HepG2 (cell line): ENCODE results near the gene CNMD. TPM values are rescaled to one million over a fixed set of nuclear protein-coding genes. Genes with fewer than 3 reads are reported as not detected.

Experiments
- ATAC-seq: fragments of 200-7000 bp; cut with Tn5 transposase; 3 replicates; pipeline ENCODE4 v1.9.1; 2020; ENCODE audit warnings: mild to moderate bottlenecking, moderate library complexity
- BruUV-seq: library from RNA; stranded (reverse); fragments of 400-500 nt; replicated peaks from 2 replicates; lab custom pipeline; 2021; lab: Mats Ljungman, UMichigan
- CTCF ChIA-PET: fragments of 300-600 bp; formaldehyde crosslinking; extraction: SDS; loops from one replicate; lab custom pipeline; 2021; ENCODE audit warnings: low total read pairs, inconsistent platforms, low intra/inter-chr PET ratio; lab: Yijun Ruan, JAX
- POLR2A ChIA-PET: fragments of 350-600 bp; sonication (Branson Sonifier 250); formaldehyde crosslinking; loops from one replicate; lab custom pipeline; 2020; ENCODE audit warnings: antibody characterized with exemption, inconsistent platforms; lab: Yijun Ruan, JAX
- DNase-seq: peaks from one replicate; pipeline ENCODE4 v3.0.0-alpha.2; 2015; ENCODE audit warnings: low spot score
- FAIRE-seq: peaks from 3 replicates; lab custom pipeline; 2011; peaks lifted over from hg19 to GRCh38; lab: Jason Lieb, UNC
- H2AFZ ChIP-seq: one replicate; pipeline ENCODE4 v1.6.1; 2011; ENCODE audit warnings: low read length, inconsistent platforms
- H3K27ac ChIP-seq: fragments of 300-600 bp; 3 replicates; pipeline ENCODE4 v1.8.0; 2011; ENCODE audit warnings: mixed run types, mild to moderate bottlenecking, mixed read lengths, low read length, inconsistent platforms; ENCODE audit not compliant: insufficient read depth; ENCODE audit errors: extremely low read length
- H3K27me3 ChIP-seq, 2 experiments: fragments of 200-600 bp in 1 of 2; 2 replicates in 1 of 2; 3 replicates in 1 of 2; pipeline versions ENCODE4 v1.6.0 to v1.8.0; 2011; ENCODE audit warnings: low read length in 2 of 2, mild to moderate bottlenecking in 2 of 2, moderate library complexity in 2 of 2, inconsistent platforms in 1 of 2; ENCODE audit not compliant: insufficient read depth in 2 of 2, control insufficient read depth in 1 of 2
- H3K36me3 ChIP-seq, 2 experiments: fragments of 200-600 bp in 1 of 2; replicated peaks in 1 of 2; 2 replicates in 1 of 2; 3 replicates in 1 of 2; pipeline versions ENCODE4 v1.5.1 to v1.8.0; 2011; ENCODE audit warnings: low read length in 2 of 2, inconsistent platforms in 1 of 2; ENCODE audit not compliant: insufficient read depth in 2 of 2, control insufficient read depth in 1 of 2
- H3K4me1 ChIP-seq: 2 replicates; pipeline ENCODE4 v1.5.1; 2012; ENCODE audit warnings: low read length, inconsistent platforms; ENCODE audit not compliant: insufficient read depth
- H3K4me2 ChIP-seq: 2 replicates; pipeline ENCODE4 v1.6.0; 2011; ENCODE audit warnings: low read depth, low read length, inconsistent platforms
- H3K4me3 ChIP-seq, 3 experiments: fragments of 200-600 bp in 1 of 3; sonication (generic), shearing (Covaris generic) in 1 of 3; replicated peaks in 1 of 3; 2 replicates each; pipeline ENCODE4 v1.5.1; 2011 to 2016; ENCODE audit warnings: low read length in 3 of 3, inconsistent platforms in 2 of 3, low read depth in 2 of 3, mild to moderate bottlenecking in 2 of 3, control low read depth in 1 of 3, mixed read lengths in 1 of 3; ENCODE audit not compliant: insufficient read depth in 1 of 3
- H3K79me2 ChIP-seq: one replicate; pipeline ENCODE4 v1.6.1; 2011; ENCODE audit warnings: low read length, inconsistent platforms; ENCODE audit not compliant: insufficient read depth
- H3K9ac ChIP-seq: 2 replicates; pipeline ENCODE4 v1.6.0; 2011; ENCODE audit warnings: mild to moderate bottlenecking, low read depth, low read length, inconsistent platforms; ENCODE audit not compliant: insufficient read depth
- H3K9me3 ChIP-seq: 2 replicates; pipeline ENCODE4 v1.5.1; 2012; ENCODE audit warnings: mild to moderate bottlenecking, low read length
- H4K20me1 ChIP-seq: 2 replicates; pipeline ENCODE4 v1.6.0; 2011; ENCODE audit warnings: inconsistent platforms, mild to moderate bottlenecking, low read length, moderate library complexity; ENCODE audit not compliant: insufficient read depth
- BHLHE40 ChIP-seq: IDR thresholded peaks from 2 replicates; pipeline ENCODE4 v1.6.1; 2011; ENCODE audit warnings: low read length, improper control_type of control experiment
- CENPX ChIP-seq: sonication (generic); formaldehyde crosslinking; IDR thresholded peaks from 2 replicates; pipeline ENCODE4 v1.9.0; 2021; ENCODE audit warnings: mild to moderate bottlenecking, missing genetic modification reagents, moderate library complexity
- CSRNP2 ChIP-seq: sonication (generic); formaldehyde crosslinking; conservative IDR thresholded peaks from 2 replicates; pipeline ENCODE4 v1.8.0; 2022; ENCODE audit warnings: low read depth, missing genetic modification reagents
- GFI1 ChIP-seq: sonication (generic); formaldehyde crosslinking; IDR thresholded peaks from 2 replicates; pipeline ENCODE4 v1.5.0; 2020; ENCODE audit warnings: missing genetic modification reagents, mild to moderate bottlenecking, borderline replicate concordance
- MAFG ChIP-seq: sonication (generic); formaldehyde crosslinking; IDR thresholded peaks from 2 replicates; pipeline ENCODE4 v1.5.1; 2020; ENCODE audit warnings: mild to moderate bottlenecking, missing genetic modification reagents
- MTA3 ChIP-seq: sonication (generic); formaldehyde crosslinking; IDR thresholded peaks from 2 replicates; pipeline ENCODE4 v1.4.0; 2020; ENCODE audit warnings: missing genetic modification reagents
- NBN ChIP-seq: fragments of 450-650 bp; conservative IDR thresholded peaks from 2 replicates; pipeline ENCODE4 v1.6.1; 2017
- RFX1 ChIP-seq: fragments of 450-650 bp; IDR thresholded peaks from 2 replicates; pipeline ENCODE4 v1.6.1; 2017
- ZKSCAN1 ChIP-seq: fragments of 150-350 bp; IDR thresholded peaks from 2 replicates; pipeline ENCODE4 v1.6.1; 2014; ENCODE audit warnings: low read length
- ZNF335 ChIP-seq: sonication (generic); formaldehyde crosslinking; IDR thresholded peaks from 2 replicates; pipeline ENCODE4 v1.4.0; 2020; ENCODE audit warnings: missing genetic modification reagents
- ZNF616 ChIP-seq: sonication (generic); formaldehyde crosslinking; IDR thresholded peaks from 2 replicates; pipeline ENCODE4 v1.5.0; 2020; ENCODE audit warnings: low read depth, mild to moderate bottlenecking, missing genetic modification reagents
- WGBS: methylation state at CpG from one replicate; pipeline ENCODE4 v1.1.6; 2017; ENCODE audit warnings: low lambda C conversion rate; 5-methylcytosine and 5-hydroxymethylcytosine counted together
- in situ Hi-C: cut with HindIII; loops from 2 replicates; pipeline ENCODE4 v1.10.0; 2017; ENCODE audit warnings: low pct_unique_long_range_greater_than_20kb; ENCODE audit not compliant: extremely low pct_ligation_motif_present
- intact Hi-C: fragments of 100-400 bp; cut with micrococcal nuclease; formaldehyde crosslinking; loops from one replicate; pipeline ENCODE4 v1.10.0; 2022; ENCODE audit not compliant: unreplicated experiment
- polyA plus RNA-seq, 8 experiments: library from polyadenylated mRNA; depleted of rRNA in 3 of 8; stranded (reverse) in 7 of 8; unstranded in 1 of 8; fragments of >200 nt; fragmentation: Illumina TruSeq in 4 of 8; extraction: Trizol in 4 of 8; gene quantifications; 2 replicates each; pipeline versions ENCODE4 v1.2.1 to v1.2.3, GENCODE V29; 2011 to 2016; ENCODE audit warnings: low read depth in 4 of 8, missing spikeins in 1 of 8, mixed read lengths in 1 of 8; ENCODE audit not compliant: insufficient read depth in 1 of 8
- total RNA-seq, 5 experiments: library from RNA; depleted of rRNA; stranded (reverse); fragments of >200 nt; fragmentation: Illumina TruSeq; extraction: Trizol; gene quantifications; 2 replicates each; pipeline ENCODE4 v1.2.3, GENCODE V29; 2016; ENCODE audit warnings: low read depth in 1 of 5
- TF ChIP-seq, protein P1 (sequence below): fragments of 450-650 bp; IDR thresholded peaks from 2 replicates; pipeline ENCODE4 v1.6.1; 2017; ENCODE audit warnings: mild to moderate bottlenecking
- TF ChIP-seq, protein P2 (sequence below): sonication (generic); formaldehyde crosslinking; IDR thresholded peaks from 2 replicates; pipeline ENCODE4 v1.4.0; 2020; ENCODE audit warnings: missing genetic modification reagents

The CNMD gene
- total and polyA plus RNA-seq, 2 of the 13 experiments (the other 11 are each of a cell fraction or from before 2014, with no cell fraction given) = not detected

GRCh38 chr13:52758114-52758513, 18.5 kb upstream of the CNMD start:
- Histone ChIP-seq H3K9me3 (no peaks in the 10 kb centered on the region), H3K27me3 (peaks cover 0 to 2% of the 10 kb centered on the region in 2 experiments; a peak in 2 of 5 replicates), H2AFZ (no peak overlapping the region), H4K20me1 (no peaks in the 10 kb centered on the region), H3K4me1 (peaks cover 9% of the 10 kb centered on the region; the same call in 1 of the 2 replicates), H3K9ac (no peak overlapping the region), H3K4me2 (no peak overlapping the region), H3K27ac (no peak overlapping the region), H3K4me3 (no peak overlapping the region), H3K36me3 (no peaks in the 10 kb centered on the region), H3K79me2 (no peaks in the 10 kb centered on the region)
- no peak for TF ChIP-seq MAFG
- no peak for TF ChIP-seq CENPX
- TF ChIP-seq, protein P1, sequence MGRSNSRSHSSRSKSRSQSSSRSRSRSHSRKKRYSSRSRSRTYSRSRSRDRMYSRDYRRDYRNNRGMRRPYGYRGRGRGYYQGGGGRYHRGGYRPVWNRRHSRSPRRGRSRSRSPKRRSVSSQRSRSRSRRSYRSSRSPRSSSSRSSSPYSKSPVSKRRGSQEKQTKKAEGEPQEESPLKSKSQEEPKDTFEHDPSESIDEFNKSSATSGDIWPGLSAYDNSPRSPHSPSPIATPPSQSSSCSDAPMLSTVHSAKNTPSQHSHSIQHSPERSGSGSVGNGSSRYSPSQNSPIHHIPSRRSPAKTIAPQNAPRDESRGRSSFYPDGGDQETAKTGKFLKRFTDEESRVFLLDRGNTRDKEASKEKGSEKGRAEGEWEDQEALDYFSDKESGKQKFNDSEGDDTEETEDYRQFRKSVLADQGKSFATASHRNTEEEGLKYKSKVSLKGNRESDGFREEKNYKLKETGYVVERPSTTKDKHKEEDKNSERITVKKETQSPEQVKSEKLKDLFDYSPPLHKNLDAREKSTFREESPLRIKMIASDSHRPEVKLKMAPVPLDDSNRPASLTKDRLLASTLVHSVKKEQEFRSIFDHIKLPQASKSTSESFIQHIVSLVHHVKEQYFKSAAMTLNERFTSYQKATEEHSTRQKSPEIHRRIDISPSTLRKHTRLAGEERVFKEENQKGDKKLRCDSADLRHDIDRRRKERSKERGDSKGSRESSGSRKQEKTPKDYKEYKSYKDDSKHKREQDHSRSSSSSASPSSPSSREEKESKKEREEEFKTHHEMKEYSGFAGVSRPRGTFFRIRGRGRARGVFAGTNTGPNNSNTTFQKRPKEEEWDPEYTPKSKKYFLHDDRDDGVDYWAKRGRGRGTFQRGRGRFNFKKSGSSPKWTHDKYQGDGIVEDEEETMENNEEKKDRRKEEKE = no peak
- TF ChIP-seq, protein P2, sequence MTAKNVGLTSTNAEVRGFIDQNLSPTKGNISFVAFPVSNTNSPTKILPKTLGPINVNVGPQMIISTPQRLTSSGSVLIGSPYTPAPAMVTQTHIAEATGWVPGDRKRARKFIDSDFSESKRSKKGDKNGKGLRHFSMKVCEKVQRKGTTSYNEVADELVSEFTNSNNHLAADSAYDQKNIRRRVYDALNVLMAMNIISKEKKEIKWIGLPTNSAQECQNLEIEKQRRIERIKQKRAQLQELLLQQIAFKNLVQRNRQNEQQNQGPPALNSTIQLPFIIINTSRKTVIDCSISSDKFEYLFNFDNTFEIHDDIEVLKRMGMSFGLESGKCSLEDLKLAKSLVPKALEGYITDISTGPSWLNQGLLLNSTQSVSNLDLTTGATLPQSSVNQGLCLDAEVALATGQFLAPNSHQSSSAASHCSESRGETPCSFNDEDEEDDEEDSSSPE (CRISPR knock-in tag) = no peak
- TF ChIP-seq GFI1 (CRISPR knock-in tag) = no peak
- no peak for TF ChIP-seq ZKSCAN1
- TF ChIP-seq ZNF335 (CRISPR knock-in tag) = no peak
- no peak for TF ChIP-seq BHLHE40
- no peak for TF ChIP-seq NBN
- TF ChIP-seq MTA3 (CRISPR knock-in tag) = no peak
- no peak for TF ChIP-seq ZNF616 (CRISPR knock-in tag)
- no peak for TF ChIP-seq CSRNP2 (CRISPR knock-in tag)
- no peak for TF ChIP-seq RFX1
- POLR2A ChIA-PET = no interaction called here
- ATAC-seq = no peak
- CTCF ChIA-PET = no interaction called here
- in situ Hi-C loops = no loop called here
- DNase-seq = no peak
- FAIRE-seq = no peak
- WGBS = 14% methylated on average over 2 of the region's 3 CpGs
- intact Hi-C loops = no loop called here
- no TSS peak for BruUV-seq
